ENCODE results near the gene ARID3B. TPM values are rescaled to one million over a fixed set of nuclear protein-coding genes. Genes with fewer than 3 reads are reported as not detected.

Gene ARID3B
- total RNA-seq, 1 donor from 2014 or later, result 22.1 TPM

- H3K9me3 Mint-ChIP-seq, result no peaks in the 10 kb centered on the region
- TF ChIP-seq, protein P1, sequence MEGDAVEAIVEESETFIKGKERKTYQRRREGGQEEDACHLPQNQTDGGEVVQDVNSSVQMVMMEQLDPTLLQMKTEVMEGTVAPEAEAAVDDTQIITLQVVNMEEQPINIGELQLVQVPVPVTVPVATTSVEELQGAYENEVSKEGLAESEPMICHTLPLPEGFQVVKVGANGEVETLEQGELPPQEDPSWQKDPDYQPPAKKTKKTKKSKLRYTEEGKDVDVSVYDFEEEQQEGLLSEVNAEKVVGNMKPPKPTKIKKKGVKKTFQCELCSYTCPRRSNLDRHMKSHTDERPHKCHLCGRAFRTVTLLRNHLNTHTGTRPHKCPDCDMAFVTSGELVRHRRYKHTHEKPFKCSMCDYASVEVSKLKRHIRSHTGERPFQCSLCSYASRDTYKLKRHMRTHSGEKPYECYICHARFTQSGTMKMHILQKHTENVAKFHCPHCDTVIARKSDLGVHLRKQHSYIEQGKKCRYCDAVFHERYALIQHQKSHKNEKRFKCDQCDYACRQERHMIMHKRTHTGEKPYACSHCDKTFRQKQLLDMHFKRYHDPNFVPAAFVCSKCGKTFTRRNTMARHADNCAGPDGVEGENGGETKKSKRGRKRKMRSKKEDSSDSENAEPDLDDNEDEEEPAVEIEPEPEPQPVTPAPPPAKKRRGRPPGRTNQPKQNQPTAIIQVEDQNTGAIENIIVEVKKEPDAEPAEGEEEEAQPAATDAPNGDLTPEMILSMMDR (IDR thresholded peaks at IDR 0.05; ENCODE audit: unreplicated experiment), result no peak
- H3K4me3 Mint-ChIP-seq, result no peak overlapping the region
- H3K4me1 Mint-ChIP-seq, result peaks cover 14% of the 10 kb centered on the region
- H3K27ac Mint-ChIP-seq, result no peak overlapping the region
- no peak for DNase-seq (ENCODE audit: low spot score in 2 of 2, unreplicated experiment in 2 of 2)
- H3K36me3 Mint-ChIP-seq, result peaks cover 20% of the 10 kb centered on the region
- H3K27me3 Mint-ChIP-seq (ENCODE audit: low read depth), result no peaks in the 10 kb centered on the region
Observed at GRCh38 chr15:74571191-74571590, 30.2 kb downstream of the ARID3B start.

GRCh38 chr15:74573987-74574386 lies 33.0 kb downstream of the ARID3B start:
- Mint-ChIP-seq H3K4me3 (no peak overlapping the region), H3K4me1 (peaks cover 6% of the 10 kb centered on the region), H3K36me3 (peaks cover 25% of the 10 kb centered on the region), H3K27me3 (ENCODE audit: low read depth) (no peaks in the 10 kb centered on the region), H3K9me3 (no peaks in the 10 kb centered on the region), H3K27ac (no peak overlapping the region)
- DNase-seq (ENCODE audit: low spot score in 2 of 2, unreplicated experiment in 2 of 2), result no peak
- TF ChIP-seq, protein P1 (IDR thresholded peaks at IDR 0.05; ENCODE audit: unreplicated experiment), result no peak

GRCh38 chr15:74578496-74578994 lies 37.5 kb downstream of the ARID3B start:
- H3K9me3 Mint-ChIP-seq, result no peaks in the 10 kb centered on the region
- TF ChIP-seq, protein P1 (IDR thresholded peaks at IDR 0.05; ENCODE audit: unreplicated experiment), result no peak
- no peak overlapping the region for H3K4me3 Mint-ChIP-seq
- H3K36me3 Mint-ChIP-seq, result peaks cover 22% of the 10 kb centered on the region
- H3K27me3 Mint-ChIP-seq (ENCODE audit: low read depth), result no peaks in the 10 kb centered on the region
- peaks cover 5% of the 10 kb centered on the region for H3K4me1 Mint-ChIP-seq
- no peak for DNase-seq (ENCODE audit: low spot score in 2 of 2, unreplicated experiment in 2 of 2)
- no peak overlapping the region for H3K27ac Mint-ChIP-seq

GRCh38 chr15:74579001-74579400 lies 38.0 kb downstream of the ARID3B start:
- peaks cover 9% of the 10 kb centered on the region for H3K4me1 Mint-ChIP-seq
- no peaks in the 10 kb centered on the region for H3K9me3 Mint-ChIP-seq
- H3K36me3 Mint-ChIP-seq, result peaks cover 19% of the 10 kb centered on the region
- no peak overlapping the region for H3K27ac Mint-ChIP-seq
- H3K4me3 Mint-ChIP-seq, result no peak overlapping the region
- TF ChIP-seq, protein P1 (IDR thresholded peaks at IDR 0.05; ENCODE audit: unreplicated experiment), result no peak
- H3K27me3 Mint-ChIP-seq (ENCODE audit: low read depth), result no peaks in the 10 kb centered on the region
- no peak for DNase-seq (ENCODE audit: low spot score in 2 of 2, unreplicated experiment in 2 of 2)

- H3K27ac Mint-ChIP-seq, result no peak overlapping the region
- H3K9me3 Mint-ChIP-seq, result no peaks in the 10 kb centered on the region
Observed at GRCh38 chr15:74580538-74581350, 39.7 kb downstream of the ARID3B start.

More at GRCh38 chr15:74580538-74581350, 39.7 kb downstream of the ARID3B start:
- no peaks in the 10 kb centered on the region for H3K27me3 Mint-ChIP-seq (ENCODE audit: low read depth)
- DNase-seq (ENCODE audit: low spot score in 2 of 2, unreplicated experiment in 2 of 2), result no peak
- H3K36me3 Mint-ChIP-seq, result peaks cover 11% of the 10 kb centered on the region
- peaks cover 25% of the 10 kb centered on the region for H3K4me1 Mint-ChIP-seq
- no peak overlapping the region for H3K4me3 Mint-ChIP-seq
- TF ChIP-seq, protein P1 (IDR thresholded peaks at IDR 0.05; ENCODE audit: unreplicated experiment), result no peak

Data from mesothelial cell of epicardium (in vitro differentiated cells).